ENCODE data around the gene SUMO3. TPM values are rescaled to one million over a fixed set of nuclear protein-coding genes. Genes with fewer than 3 reads are reported as not detected.

Gene SUMO3
- total and polyA plus RNA-seq, 2 of the 13 experiments (the other 11 are each of a cell fraction or from before 2014, with no cell fraction given): 51.4 to 92.4 TPM

GRCh38 chr21:44846485-44847260 is 28.8 kb upstream of the SUMO3 start (continued):
- TF ChIP-seq ZFY (CRISPR knock-in tag; IDR thresholded peaks at IDR 0.05): peak; percentile 24; the same call in 1 of the 2 replicates
- peak; percentile 16; the same call in 1 of the 2 replicates for TF ChIP-seq STAG1 (CRISPR knock-in tag; IDR thresholded peaks at IDR 0.05)
- peak; percentile 27 for TF ChIP-seq RAD21 (CRISPR knock-in tag; IDR thresholded peaks at IDR 0.05)
- TF ChIP-seq MXI1 (IDR thresholded peaks at IDR 0.05; ENCODE audit: borderline replicate concordance, low read depth, low read length): peak; percentile 78; the same call in 1 of the 3 replicates
- peak; percentile 23; the same call in 1 of the 2 replicates for TF ChIP-seq ZNF564 (CRISPR knock-in tag; IDR thresholded peaks at IDR 0.05)
- TF ChIP-seq ZBTB40 (IDR thresholded peaks at IDR 0.05): no peak
- 0 out of 2 replicates have a peak, but pooled peaks have one; percentile 28 for TF ChIP-seq ZBTB40 (CRISPR knock-in tag; IDR thresholded peaks at IDR 0.05)
- TF ChIP-seq SRSF1 (optimal IDR thresholded peaks at IDR 0.05; ENCODE audit: low read depth, low read length): peak; percentile 63
- peak; percentile 38; the same call in 1 of the 2 replicates for TF ChIP-seq MXD1 (CRISPR knock-in tag; IDR thresholded peaks at IDR 0.05)
- TF ChIP-seq ZBED4 (CRISPR knock-in tag; IDR thresholded peaks at IDR 0.05; ENCODE audit: borderline replicate concordance): 0 out of 2 replicates have a peak, but pooled peaks have one; percentile 49
- TF ChIP-seq MAZ (IDR thresholded peaks at IDR 0.05; ENCODE audit: borderline replicate concordance, low read depth, low read length): no peak
- peak; percentile 57 for TF ChIP-seq MAZ (CRISPR knock-in tag; IDR thresholded peaks at IDR 0.05; ENCODE audit: low read depth)
- TF ChIP-seq CTCF (CRISPR knock-in tag; IDR thresholded peaks at IDR 0.05): peak; percentile 43; the same call in 1 of the 2 replicates
